ENCODE data around the gene LRRC14B.
"Not testable (repeated sequence)": the region's sequence is repeated elsewhere in the genome, so short reads cannot be mapped to it uniquely, and the experiment has no call there.

Gene LRRC14B

GRCh38 chr5:208449-209114, 17.3 kb downstream of the LRRC14B start:
- no peak overlapping the region for H3K27ac ChIP-seq
- in situ Hi-C loops (cut with HindIII; ENCODE audit: low pct_ligation_motif_present, low sequenced_read_pairs): no loop called here
- no peaks in the 10 kb centered on the region for H3K27me3 ChIP-seq (replicated peaks)
- DNase-seq: no peak
- no peak for TF ChIP-seq CTCF (IDR thresholded peaks at IDR 0.05; ENCODE audit: low read depth, low read length, missing control alignments)
- peaks cover 3% of the 10 kb centered on the region for H3K36me3 ChIP-seq (replicated peaks)
- H3K4me3 ChIP-seq (ENCODE audit: low read depth, low read length): no peak overlapping the region

GRCh38 chr5:213803-214395, 22.6 kb downstream of the LRRC14B start:
- no peak overlapping the region for H3K4me3 ChIP-seq (ENCODE audit: low read depth, low read length)
- H3K36me3 ChIP-seq (replicated peaks): peaks cover 6% of the 10 kb centered on the region
- no peak overlapping the region for H3K27ac ChIP-seq
- no peaks in the 10 kb centered on the region for H3K27me3 ChIP-seq (replicated peaks)
- no peak for DNase-seq
- in situ Hi-C loops (cut with HindIII; ENCODE audit: low pct_ligation_motif_present, low sequenced_read_pairs): no loop called here
- TF ChIP-seq CTCF (IDR thresholded peaks at IDR 0.05; ENCODE audit: low read depth, low read length, missing control alignments): no peak

- H3K27me3 ChIP-seq (replicated peaks); H3K27ac ChIP-seq; in situ Hi-C loops (cut with HindIII; ENCODE audit: low pct_ligation_motif_present, low sequenced_read_pairs); H3K36me3 ChIP-seq (replicated peaks); H3K4me3 ChIP-seq (ENCODE audit: low read depth, low read length); DNase-seq: not testable (repeated sequence)
Observed at GRCh38 chr5:215256-215655, 24.0 kb downstream of the LRRC14B start.

GRCh38 chr5:216076-216475, 24.8 kb downstream of the LRRC14B start:
- in situ Hi-C loops (cut with HindIII; ENCODE audit: low pct_ligation_motif_present, low sequenced_read_pairs): not testable (repeated sequence)

GRCh38 chr5:217494-218456, 26.5 kb downstream of the LRRC14B start, which contains the start of the genes CCDC127 and SDHA:
TSS of gene CCDC127 (minus strand) at chr5:218153. CDS start at chr5:216849, 1,304 bp downstream.
TSS of gene SDHA (plus strand) at chr5:218320. CDS start at chr5:218356, 36 bp downstream.
- peak; percentile 84 for DNase-seq
- peak within 1 kb of the TSS; percentile 67 for H3K27ac ChIP-seq
- H3K27me3 ChIP-seq (replicated peaks); in situ Hi-C loops (cut with HindIII; ENCODE audit: low pct_ligation_motif_present, low sequenced_read_pairs); H3K36me3 ChIP-seq (replicated peaks): not testable (repeated sequence)
- peak within 1 kb of the TSS; percentile 85 for H3K4me3 ChIP-seq (ENCODE audit: low read depth, low read length)
- peak; percentile 63 for TF ChIP-seq CTCF (IDR thresholded peaks at IDR 0.05; ENCODE audit: low read depth, low read length, missing control alignments)

More at GRCh38 chr5:216076-216475, 24.8 kb downstream of the LRRC14B start:
- not testable (repeated sequence) for H3K36me3 ChIP-seq (replicated peaks); H3K27ac ChIP-seq; H3K27me3 ChIP-seq (replicated peaks); H3K4me3 ChIP-seq (ENCODE audit: low read depth, low read length); DNase-seq

GRCh38 chr5:218457-219291, 27.4 kb downstream of the LRRC14B start:
- H3K27me3 ChIP-seq (replicated peaks): no peaks in the 10 kb centered on the region
- DNase-seq: peak; percentile 39
- H3K4me3 ChIP-seq (ENCODE audit: low read depth, low read length): peak overlapping the region; percentile 85
- peak; percentile 7 for TF ChIP-seq CTCF (IDR thresholded peaks at IDR 0.05; ENCODE audit: low read depth, low read length, missing control alignments)
- H3K36me3 ChIP-seq (replicated peaks): peaks cover 4% of the 10 kb centered on the region
- in situ Hi-C loops (cut with HindIII; ENCODE audit: low pct_ligation_motif_present, low sequenced_read_pairs): no loop called here
- H3K27ac ChIP-seq: peak overlapping the region; percentile 67
